ENCODE results near the gene CIC. TPM values are rescaled to one million over a fixed set of nuclear protein-coding genes. Genes with fewer than 3 reads are reported as not detected.
A peak's percentile ranks its signal among the peaks of the same experiment; 100 is the strongest.

Gene CIC
- total and polyA plus RNA-seq, 10 of the 15 experiments (the other 5 are each of a cell fraction or from before 2014, with no cell fraction given) = 0.18 to 50.6 (median 7.1) TPM

DNA sequence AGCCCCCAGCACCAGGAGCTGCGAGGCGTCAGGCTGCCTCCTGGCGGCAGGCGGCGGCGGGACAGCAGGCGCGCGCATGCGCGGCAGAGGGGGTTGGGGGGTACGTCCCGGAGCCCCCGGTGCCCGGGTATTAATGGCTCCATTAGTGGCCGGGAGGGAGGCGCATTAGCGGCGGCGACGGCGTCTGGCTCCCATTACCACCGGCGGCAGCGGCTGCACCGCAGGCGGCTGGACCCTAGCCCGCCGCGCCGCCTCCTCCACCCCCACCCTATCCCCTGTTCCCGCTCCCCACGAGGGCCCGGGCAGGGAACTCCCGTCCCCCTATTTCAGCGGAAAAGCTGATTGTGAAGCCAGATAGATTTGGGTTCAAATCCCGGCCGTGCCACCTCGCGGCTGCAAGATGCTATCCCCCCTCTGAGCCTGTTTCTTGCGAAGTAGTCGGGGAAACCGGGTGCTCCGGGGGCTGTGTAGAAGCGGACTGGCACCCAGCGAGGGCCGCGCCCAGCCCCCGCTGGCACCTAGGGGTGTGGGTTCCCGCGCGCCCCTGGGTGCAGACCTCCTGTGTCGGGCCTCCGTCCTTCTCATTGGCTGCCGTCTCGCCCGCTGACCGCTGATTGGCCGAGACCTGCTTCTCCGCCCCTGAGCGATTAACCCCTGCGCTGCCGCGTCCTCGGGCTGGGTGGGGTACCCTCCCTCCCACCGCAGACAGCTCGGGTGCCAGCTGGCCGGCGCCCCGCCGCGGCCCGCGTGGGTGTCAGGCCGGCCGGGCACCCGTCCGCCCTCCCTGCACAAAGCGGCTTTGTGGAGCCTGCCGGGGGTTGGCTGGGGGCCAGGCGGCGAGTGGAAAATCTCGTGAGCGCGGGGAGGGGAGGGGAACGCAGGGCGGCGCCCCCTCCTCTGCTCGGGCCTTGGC, 11.1 kb downstream of the CIC start (continued):
- TF ChIP-seq, protein P1, sequence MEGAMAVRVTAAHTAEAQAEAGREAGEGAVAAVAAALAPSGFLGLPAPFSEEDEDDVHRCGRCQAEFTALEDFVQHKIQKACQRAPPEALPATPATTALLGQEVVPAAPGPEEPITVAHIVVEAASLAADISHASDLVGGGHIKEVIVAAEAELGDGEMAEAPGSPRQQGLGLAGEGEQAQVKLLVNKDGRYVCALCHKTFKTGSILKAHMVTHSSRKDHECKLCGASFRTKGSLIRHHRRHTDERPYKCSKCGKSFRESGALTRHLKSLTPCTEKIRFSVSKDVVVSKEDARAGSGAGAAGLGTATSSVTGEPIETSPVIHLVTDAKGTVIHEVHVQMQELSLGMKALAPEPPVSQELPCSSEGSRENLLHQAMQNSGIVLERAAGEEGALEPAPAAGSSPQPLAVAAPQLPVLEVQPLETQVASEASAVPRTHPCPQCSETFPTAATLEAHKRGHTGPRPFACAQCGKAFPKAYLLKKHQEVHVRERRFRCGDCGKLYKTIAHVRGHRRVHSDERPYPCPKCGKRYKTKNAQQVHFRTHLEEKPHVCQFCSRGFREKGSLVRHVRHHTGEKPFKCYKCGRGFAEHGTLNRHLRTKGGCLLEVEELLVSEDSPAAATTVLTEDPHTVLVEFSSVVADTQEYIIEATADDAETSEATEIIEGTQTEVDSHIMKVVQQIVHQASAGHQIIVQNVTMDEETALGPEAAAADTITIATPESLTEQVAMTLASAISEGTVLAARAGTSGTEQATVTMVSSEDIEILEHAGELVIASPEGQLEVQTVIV (IDR thresholded peaks at IDR 0.05; ENCODE audit: borderline replicate concordance, partially characterized antibody) = peak; percentile 35
- TF ChIP-seq MEF2B (IDR thresholded peaks at IDR 0.05; ENCODE audit: partially characterized antibody, poor library complexity, severe bottlenecking) (peak; percentile 40), SMC3 (IDR thresholded peaks at IDR 0.05; ENCODE audit: borderline replicate concordance, low read length) (peak; percentile 63; the same call in 1 of the 2 replicates), RCOR1 (conservative IDR thresholded peaks at IDR 0.05; ENCODE audit: low read depth, low read length) (0 out of 2 replicates have a peak, but pooled peaks have one; percentile 16), SP1 (IDR thresholded peaks at IDR 0.05; ENCODE audit: low read depth, low read length) (peak; percentile 95), MTA3 (IDR thresholded peaks at IDR 0.05; ENCODE audit: borderline replicate concordance, low read length) (0 out of 2 replicates have a peak, but pooled peaks have one; percentile 22), JUND (IDR thresholded peaks at IDR 0.05; ENCODE audit: low read depth, low read length) (no peak), HCFC1 (IDR thresholded peaks at IDR 0.05; ENCODE audit: low read length) (peak; percentile 33; the same call in 1 of the 2 replicates), GATAD2B (conservative IDR thresholded peaks at IDR 0.05; ENCODE audit: low read depth) (peak; percentile 97)
- TF ChIP-seq, protein P2, sequence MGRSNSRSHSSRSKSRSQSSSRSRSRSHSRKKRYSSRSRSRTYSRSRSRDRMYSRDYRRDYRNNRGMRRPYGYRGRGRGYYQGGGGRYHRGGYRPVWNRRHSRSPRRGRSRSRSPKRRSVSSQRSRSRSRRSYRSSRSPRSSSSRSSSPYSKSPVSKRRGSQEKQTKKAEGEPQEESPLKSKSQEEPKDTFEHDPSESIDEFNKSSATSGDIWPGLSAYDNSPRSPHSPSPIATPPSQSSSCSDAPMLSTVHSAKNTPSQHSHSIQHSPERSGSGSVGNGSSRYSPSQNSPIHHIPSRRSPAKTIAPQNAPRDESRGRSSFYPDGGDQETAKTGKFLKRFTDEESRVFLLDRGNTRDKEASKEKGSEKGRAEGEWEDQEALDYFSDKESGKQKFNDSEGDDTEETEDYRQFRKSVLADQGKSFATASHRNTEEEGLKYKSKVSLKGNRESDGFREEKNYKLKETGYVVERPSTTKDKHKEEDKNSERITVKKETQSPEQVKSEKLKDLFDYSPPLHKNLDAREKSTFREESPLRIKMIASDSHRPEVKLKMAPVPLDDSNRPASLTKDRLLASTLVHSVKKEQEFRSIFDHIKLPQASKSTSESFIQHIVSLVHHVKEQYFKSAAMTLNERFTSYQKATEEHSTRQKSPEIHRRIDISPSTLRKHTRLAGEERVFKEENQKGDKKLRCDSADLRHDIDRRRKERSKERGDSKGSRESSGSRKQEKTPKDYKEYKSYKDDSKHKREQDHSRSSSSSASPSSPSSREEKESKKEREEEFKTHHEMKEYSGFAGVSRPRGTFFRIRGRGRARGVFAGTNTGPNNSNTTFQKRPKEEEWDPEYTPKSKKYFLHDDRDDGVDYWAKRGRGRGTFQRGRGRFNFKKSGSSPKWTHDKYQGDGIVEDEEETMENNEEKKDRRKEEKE (IDR thresholded peaks at IDR 0.05) = 0 out of 2 replicates have a peak, but pooled peaks have one; percentile 48
- TF ChIP-seq, protein P3, sequence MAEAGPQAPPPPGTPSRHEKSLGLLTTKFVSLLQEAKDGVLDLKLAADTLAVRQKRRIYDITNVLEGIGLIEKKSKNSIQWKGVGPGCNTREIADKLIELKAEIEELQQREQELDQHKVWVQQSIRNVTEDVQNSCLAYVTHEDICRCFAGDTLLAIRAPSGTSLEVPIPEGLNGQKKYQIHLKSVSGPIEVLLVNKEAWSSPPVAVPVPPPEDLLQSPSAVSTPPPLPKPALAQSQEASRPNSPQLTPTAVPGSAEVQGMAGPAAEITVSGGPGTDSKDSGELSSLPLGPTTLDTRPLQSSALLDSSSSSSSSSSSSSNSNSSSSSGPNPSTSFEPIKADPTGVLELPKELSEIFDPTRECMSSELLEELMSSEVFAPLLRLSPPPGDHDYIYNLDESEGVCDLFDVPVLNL (IDR thresholded peaks at IDR 0.05; ENCODE audit: low read depth, low read length) = peak; percentile 81
- TF ChIP-seq, protein P4, sequence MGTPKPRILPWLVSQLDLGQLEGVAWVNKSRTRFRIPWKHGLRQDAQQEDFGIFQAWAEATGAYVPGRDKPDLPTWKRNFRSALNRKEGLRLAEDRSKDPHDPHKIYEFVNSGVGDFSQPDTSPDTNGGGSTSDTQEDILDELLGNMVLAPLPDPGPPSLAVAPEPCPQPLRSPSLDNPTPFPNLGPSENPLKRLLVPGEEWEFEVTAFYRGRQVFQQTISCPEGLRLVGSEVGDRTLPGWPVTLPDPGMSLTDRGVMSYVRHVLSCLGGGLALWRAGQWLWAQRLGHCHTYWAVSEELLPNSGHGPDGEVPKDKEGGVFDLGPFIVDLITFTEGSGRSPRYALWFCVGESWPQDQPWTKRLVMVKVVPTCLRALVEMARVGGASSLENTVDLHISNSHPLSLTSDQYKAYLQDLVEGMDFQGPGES (IDR thresholded peaks at IDR 0.05) = peak; percentile 51; the same call in 1 of the 2 replicates
- TF ChIP-seq, protein P5, sequence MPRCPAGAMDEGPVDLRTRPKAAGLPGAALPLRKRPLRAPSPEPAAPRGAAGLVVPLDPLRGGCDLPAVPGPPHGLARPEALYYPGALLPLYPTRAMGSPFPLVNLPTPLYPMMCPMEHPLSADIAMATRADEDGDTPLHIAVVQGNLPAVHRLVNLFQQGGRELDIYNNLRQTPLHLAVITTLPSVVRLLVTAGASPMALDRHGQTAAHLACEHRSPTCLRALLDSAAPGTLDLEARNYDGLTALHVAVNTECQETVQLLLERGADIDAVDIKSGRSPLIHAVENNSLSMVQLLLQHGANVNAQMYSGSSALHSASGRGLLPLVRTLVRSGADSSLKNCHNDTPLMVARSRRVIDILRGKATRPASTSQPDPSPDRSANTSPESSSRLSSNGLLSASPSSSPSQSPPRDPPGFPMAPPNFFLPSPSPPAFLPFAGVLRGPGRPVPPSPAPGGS (IDR thresholded peaks at IDR 0.05; ENCODE audit: borderline replicate concordance, insufficient read depth, low read depth, low read length, poor library complexity, severe bottlenecking) = peak; percentile 39
- TF ChIP-seq, protein P6, sequence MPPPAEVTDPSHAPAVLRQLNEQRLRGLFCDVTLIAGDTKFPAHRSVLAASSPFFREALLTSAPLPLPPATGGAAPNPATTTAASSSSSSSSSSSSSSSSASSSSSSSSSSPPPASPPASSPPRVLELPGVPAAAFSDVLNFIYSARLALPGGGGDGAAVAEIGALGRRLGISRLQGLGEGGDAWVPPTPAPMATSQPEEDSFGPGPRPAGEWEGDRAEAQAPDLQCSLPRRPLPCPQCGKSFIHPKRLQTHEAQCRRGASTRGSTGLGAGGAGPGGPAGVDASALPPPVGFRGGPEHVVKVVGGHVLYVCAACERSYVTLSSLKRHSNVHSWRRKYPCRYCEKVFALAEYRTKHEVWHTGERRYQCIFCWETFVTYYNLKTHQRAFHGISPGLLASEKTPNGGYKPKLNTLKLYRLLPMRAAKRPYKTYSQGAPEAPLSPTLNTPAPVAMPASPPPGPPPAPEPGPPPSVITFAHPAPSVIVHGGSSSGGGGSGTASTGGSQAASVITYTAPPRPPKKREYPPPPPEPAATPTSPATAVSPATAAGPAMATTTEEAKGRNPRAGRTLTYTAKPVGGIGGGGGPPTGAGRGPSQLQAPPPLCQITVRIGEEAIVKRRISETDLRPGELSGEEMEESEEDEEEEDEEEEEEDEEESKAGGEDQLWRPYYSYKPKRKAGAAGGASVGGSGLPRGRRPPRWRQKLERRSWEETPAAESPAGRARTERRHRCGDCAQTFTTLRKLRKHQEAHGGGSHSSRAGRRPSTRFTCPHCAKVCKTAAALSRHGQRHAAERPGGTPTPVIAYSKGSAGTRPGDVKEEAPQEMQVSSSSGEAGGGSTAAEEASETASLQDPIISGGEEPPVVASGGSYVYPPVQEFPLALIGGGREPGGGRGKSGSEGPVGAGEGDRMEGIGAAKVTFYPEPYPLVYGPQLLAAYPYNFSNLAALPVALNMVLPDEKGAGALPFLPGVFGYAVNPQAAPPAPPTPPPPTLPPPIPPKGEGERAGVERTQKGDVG (CRISPR knock-in tag; IDR thresholded peaks at IDR 0.05) = no peak

Data from GM12878 (cell line).